GM12878 (cell line): ENCODE measurements around the gene SLC4A3. TPM values are rescaled to one million over a fixed set of nuclear protein-coding genes. Genes with fewer than 3 reads are reported as not detected.

Experiments
- BHLHE40 ChIP-seq, 2 experiments: fragments of 450-650 bp in 1 of 2; IDR thresholded peaks; 2 replicates each; pipeline ENCODE4 v1.6.1; 2011 to 2017; ENCODE audit warnings: low read depth in 2 of 2, borderline replicate concordance in 1 of 2, improper control_type of control experiment in 1 of 2, low read length in 1 of 2, mild to moderate bottlenecking in 1 of 2
- BMI1 ChIP-seq: fragments of 450-650 bp; IDR thresholded peaks from 2 replicates; pipeline ENCODE4 v1.6.1; 2016; ENCODE audit warnings: mild to moderate bottlenecking, moderate library complexity, borderline replicate concordance
- CREB1 ChIP-seq: IDR thresholded peaks from 2 replicates; pipeline ENCODE4 v1.6.1; 2012; ENCODE audit warnings: low read depth, mild to moderate bottlenecking, inconsistent platforms
- EGR1 ChIP-seq, 2 experiments: IDR thresholded peaks; 1 replicate in 1 of 2; 2 replicates in 1 of 2; pipeline ENCODE4 v1.6.1; 2011 to 2012; ENCODE audit warnings: low read depth in 2 of 2, low read length in 2 of 2, borderline replicate concordance in 1 of 2, mild to moderate bottlenecking in 1 of 2, moderate library complexity in 1 of 2
- IKZF1 ChIP-seq: fragments of 450-650 bp; conservative IDR thresholded peaks from 2 replicates; pipeline ENCODE4 v1.6.1; 2017; ENCODE audit warnings: antibody characterized with exemption, mild to moderate bottlenecking
- MEF2B ChIP-seq: fragments of 450-650 bp; IDR thresholded peaks from 2 replicates; pipeline ENCODE4 v1.6.1; 2018; ENCODE audit warnings: mild to moderate bottlenecking, moderate library complexity; ENCODE audit not compliant: partially characterized antibody, poor library complexity, severe bottlenecking
- MLLT1 ChIP-seq: fragments of 450-650 bp; IDR thresholded peaks from 2 replicates; pipeline ENCODE4 v1.6.1; 2016; ENCODE audit warnings: mild to moderate bottlenecking
- MTA2 ChIP-seq: fragments of 450-650 bp; IDR thresholded peaks from 2 replicates; pipeline ENCODE4 v1.6.1; 2016; ENCODE audit warnings: low read depth, mild to moderate bottlenecking, moderate library complexity
- MXI1 ChIP-seq: fragments of 150-350 bp; IDR thresholded peaks from 2 replicates; pipeline ENCODE4 v1.6.1; 2011; ENCODE audit warnings: low read depth, mild to moderate bottlenecking, inconsistent platforms, low read length, improper control_type of control experiment
- SKIL ChIP-seq: fragments of 450-650 bp; IDR thresholded peaks from 2 replicates; pipeline ENCODE4 v1.6.1; 2017; ENCODE audit warnings: mild to moderate bottlenecking, low read depth, inconsistent platforms; ENCODE audit not compliant: poor library complexity, severe bottlenecking
- SMARCA5 ChIP-seq: fragments of 450-650 bp; IDR thresholded peaks from 2 replicates; pipeline ENCODE4 v1.6.1; 2017; ENCODE audit warnings: mild to moderate bottlenecking
- ZNF24 ChIP-seq: fragments of 450-650 bp; IDR thresholded peaks from 2 replicates; pipeline ENCODE4 v1.6.1; 2017; ENCODE audit warnings: antibody characterized with exemption, mild to moderate bottlenecking
- ZNF274 ChIP-seq: IDR thresholded peaks from one replicate; pipeline ENCODE4 v1.8.0; 2011; ENCODE audit not compliant: insufficient read length, insufficient read depth
- polyA plus RNA-seq, 11 experiments: library from polyadenylated mRNA; depleted of rRNA in 4 of 11; unstranded in 6 of 11; stranded (reverse) in 5 of 11; fragments of >200 nt; fragmentation: Nextera tagmentation in 4 of 11; fragmentation: Illumina TruSeq in 1 of 11; extraction: Ambion mirVana in 4 of 11; extraction: Trizol in 1 of 11; gene quantifications; 1 replicate in 1 of 11; 2 replicates in 10 of 11; pipeline versions ENCODE4 v1.2.1 to v1.2.3, GENCODE V29; 2011 to 2016; ENCODE audit warnings: inconsistent platforms in 2 of 11, missing spikeins in 2 of 11, low read depth in 1 of 11
- total RNA-seq, 4 experiments: library from RNA; depleted of rRNA in 3 of 4; stranded (reverse); fragments of >200 nt in 3 of 4; fragmentation: Illumina TruSeq in 1 of 4; extraction: Trizol in 1 of 4; gene quantifications; 2 replicates each; pipeline versions ENCODE4 v1.2.1 to v1.2.3, GENCODE V29; 2013 to 2021
- TF ChIP-seq, protein P1 (sequence below): fragments of 450-650 bp; IDR thresholded peaks from 2 replicates; pipeline ENCODE4 v1.6.1; 2016; ENCODE audit warnings: mild to moderate bottlenecking
- TF ChIP-seq, protein P2 (sequence below): IDR thresholded peaks from 2 replicates; pipeline ENCODE4 v1.6.1; 2012; ENCODE audit warnings: improper control_type of control experiment, low read depth, low read length; ENCODE audit not compliant: insufficient replicate concordance
- TF ChIP-seq, protein P3 (sequence below), 3 experiments: IDR thresholded peaks in 2 of 3; conservative IDR thresholded peaks in 1 of 3; 2 replicates each; pipeline ENCODE4 v1.5.1; 2011; ENCODE audit warnings: low read depth in 3 of 3, low read length in 3 of 3, mild to moderate bottlenecking in 3 of 3, control low read depth in 2 of 3, moderate library complexity in 2 of 3, inconsistent platforms in 1 of 3, mixed read lengths in 1 of 3; ENCODE audit not compliant: control insufficient read depth in 2 of 3, insufficient read depth in 1 of 3; ENCODE audit errors: extremely low read depth in 1 of 3

SLC4A3 gene
- total and polyA plus RNA-seq, 10 of the 15 experiments (the other 5 are each of a cell fraction or from before 2014, with no cell fraction given): 0.05 to 0.08 TPM; not detected in 8

GRCh38 chr2:219642465-219643083 lies 15.1 kb downstream of the SLC4A3 start (continued):
- TF ChIP-seq MEF2B (peak; percentile 33), MLLT1 (peak; percentile 69; the same call in 1 of the 2 replicates), BMI1 (peak; percentile 96), SMARCA5 (peak; percentile 95), ZNF24 (no peak), SKIL (no peak), EGR1 (IDR thresholded peaks at IDR 0.05; ENCODE audit: borderline replicate concordance in 1 of 2, low read depth in 2 of 2, low read length in 2 of 2) (0 out of 3 replicates have a peak, but pooled peaks of 1 of the 2 experiments have one; percentile 38), MTA2 (0 out of 2 replicates have a peak, but pooled peaks have one; percentile 26), CREB1 (peak; percentile 89), BHLHE40 (IDR thresholded peaks at IDR 0.05; ENCODE audit: borderline replicate concordance in 1 of 2, low read depth in 2 of 2, low read length in 1 of 2) (peak; percentile 58 to 61; a peak in 3 of 4 replicates), MXI1 (peak; percentile 76), ZNF274 (no peak), IKZF1 (peak; percentile 59; the same call in 1 of the 2 replicates)
- TF ChIP-seq, protein P1, sequence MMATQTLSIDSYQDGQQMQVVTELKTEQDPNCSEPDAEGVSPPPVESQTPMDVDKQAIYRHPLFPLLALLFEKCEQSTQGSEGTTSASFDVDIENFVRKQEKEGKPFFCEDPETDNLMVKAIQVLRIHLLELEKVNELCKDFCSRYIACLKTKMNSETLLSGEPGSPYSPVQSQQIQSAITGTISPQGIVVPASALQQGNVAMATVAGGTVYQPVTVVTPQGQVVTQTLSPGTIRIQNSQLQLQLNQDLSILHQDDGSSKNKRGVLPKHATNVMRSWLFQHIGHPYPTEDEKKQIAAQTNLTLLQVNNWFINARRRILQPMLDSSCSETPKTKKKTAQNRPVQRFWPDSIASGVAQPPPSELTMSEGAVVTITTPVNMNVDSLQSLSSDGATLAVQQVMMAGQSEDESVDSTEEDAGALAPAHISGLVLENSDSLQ: no peak
- TF ChIP-seq, protein P2, sequence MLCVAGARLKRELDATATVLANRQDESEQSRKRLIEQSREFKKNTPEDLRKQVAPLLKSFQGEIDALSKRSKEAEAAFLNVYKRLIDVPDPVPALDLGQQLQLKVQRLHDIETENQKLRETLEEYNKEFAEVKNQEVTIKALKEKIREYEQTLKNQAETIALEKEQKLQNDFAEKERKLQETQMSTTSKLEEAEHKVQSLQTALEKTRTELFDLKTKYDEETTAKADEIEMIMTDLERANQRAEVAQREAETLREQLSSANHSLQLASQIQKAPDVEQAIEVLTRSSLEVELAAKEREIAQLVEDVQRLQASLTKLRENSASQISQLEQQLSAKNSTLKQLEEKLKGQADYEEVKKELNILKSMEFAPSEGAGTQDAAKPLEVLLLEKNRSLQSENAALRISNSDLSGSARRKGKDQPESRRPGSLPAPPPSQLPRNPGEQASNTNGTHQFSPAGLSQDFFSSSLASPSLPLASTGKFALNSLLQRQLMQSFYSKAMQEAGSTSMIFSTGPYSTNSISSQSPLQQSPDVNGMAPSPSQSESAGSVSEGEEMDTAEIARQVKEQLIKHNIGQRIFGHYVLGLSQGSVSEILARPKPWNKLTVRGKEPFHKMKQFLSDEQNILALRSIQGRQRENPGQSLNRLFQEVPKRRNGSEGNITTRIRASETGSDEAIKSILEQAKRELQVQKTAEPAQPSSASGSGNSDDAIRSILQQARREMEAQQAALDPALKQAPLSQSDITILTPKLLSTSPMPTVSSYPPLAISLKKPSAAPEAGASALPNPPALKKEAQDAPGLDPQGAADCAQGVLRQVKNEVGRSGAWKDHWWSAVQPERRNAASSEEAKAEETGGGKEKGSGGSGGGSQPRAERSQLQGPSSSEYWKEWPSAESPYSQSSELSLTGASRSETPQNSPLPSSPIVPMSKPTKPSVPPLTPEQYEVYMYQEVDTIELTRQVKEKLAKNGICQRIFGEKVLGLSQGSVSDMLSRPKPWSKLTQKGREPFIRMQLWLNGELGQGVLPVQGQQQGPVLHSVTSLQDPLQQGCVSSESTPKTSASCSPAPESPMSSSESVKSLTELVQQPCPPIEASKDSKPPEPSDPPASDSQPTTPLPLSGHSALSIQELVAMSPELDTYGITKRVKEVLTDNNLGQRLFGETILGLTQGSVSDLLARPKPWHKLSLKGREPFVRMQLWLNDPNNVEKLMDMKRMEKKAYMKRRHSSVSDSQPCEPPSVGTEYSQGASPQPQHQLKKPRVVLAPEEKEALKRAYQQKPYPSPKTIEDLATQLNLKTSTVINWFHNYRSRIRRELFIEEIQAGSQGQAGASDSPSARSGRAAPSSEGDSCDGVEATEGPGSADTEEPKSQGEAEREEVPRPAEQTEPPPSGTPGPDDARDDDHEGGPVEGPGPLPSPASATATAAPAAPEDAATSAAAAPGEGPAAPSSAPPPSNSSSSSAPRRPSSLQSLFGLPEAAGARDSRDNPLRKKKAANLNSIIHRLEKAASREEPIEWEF: no peak
- TF ChIP-seq, protein P3, sequence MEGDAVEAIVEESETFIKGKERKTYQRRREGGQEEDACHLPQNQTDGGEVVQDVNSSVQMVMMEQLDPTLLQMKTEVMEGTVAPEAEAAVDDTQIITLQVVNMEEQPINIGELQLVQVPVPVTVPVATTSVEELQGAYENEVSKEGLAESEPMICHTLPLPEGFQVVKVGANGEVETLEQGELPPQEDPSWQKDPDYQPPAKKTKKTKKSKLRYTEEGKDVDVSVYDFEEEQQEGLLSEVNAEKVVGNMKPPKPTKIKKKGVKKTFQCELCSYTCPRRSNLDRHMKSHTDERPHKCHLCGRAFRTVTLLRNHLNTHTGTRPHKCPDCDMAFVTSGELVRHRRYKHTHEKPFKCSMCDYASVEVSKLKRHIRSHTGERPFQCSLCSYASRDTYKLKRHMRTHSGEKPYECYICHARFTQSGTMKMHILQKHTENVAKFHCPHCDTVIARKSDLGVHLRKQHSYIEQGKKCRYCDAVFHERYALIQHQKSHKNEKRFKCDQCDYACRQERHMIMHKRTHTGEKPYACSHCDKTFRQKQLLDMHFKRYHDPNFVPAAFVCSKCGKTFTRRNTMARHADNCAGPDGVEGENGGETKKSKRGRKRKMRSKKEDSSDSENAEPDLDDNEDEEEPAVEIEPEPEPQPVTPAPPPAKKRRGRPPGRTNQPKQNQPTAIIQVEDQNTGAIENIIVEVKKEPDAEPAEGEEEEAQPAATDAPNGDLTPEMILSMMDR (IDR thresholded peaks at IDR 0.05 in 2 of 3, conservative IDR thresholded peaks at IDR 0.05 in 1 of 3; ENCODE audit: control insufficient read depth in 2 of 3, extremely low read depth in 1 of 3, insufficient read depth in 1 of 3, low read depth in 3 of 3, low read length in 3 of 3): peak; percentile 99 to 100 (median 100); a peak in 5 of 6 replicates
